ENCODE results near the gene SCGB1C2. TPM values are rescaled to one million over a fixed set of nuclear protein-coding genes. Genes with fewer than 3 reads are reported as not detected.
"Not testable (repeated sequence)": the region's sequence is repeated elsewhere in the genome, so short reads cannot be mapped to it uniquely, and the experiment has no call there.

The SCGB1C2 gene
- total and polyA plus RNA-seq, 7 donors = not detected

GRCh38 chr17:164303-165235, 27.2 kb downstream of the SCGB1C2 start:
- TF ChIP-seq EP300 (IDR thresholded peaks at IDR 0.05) = no peak
- no peak for TF ChIP-seq POLR2AphosphoS5 (IDR thresholded peaks at IDR 0.05)
- no peak for TF ChIP-seq POLR2A (IDR thresholded peaks at IDR 0.05)
- TF ChIP-seq, protein P1, sequence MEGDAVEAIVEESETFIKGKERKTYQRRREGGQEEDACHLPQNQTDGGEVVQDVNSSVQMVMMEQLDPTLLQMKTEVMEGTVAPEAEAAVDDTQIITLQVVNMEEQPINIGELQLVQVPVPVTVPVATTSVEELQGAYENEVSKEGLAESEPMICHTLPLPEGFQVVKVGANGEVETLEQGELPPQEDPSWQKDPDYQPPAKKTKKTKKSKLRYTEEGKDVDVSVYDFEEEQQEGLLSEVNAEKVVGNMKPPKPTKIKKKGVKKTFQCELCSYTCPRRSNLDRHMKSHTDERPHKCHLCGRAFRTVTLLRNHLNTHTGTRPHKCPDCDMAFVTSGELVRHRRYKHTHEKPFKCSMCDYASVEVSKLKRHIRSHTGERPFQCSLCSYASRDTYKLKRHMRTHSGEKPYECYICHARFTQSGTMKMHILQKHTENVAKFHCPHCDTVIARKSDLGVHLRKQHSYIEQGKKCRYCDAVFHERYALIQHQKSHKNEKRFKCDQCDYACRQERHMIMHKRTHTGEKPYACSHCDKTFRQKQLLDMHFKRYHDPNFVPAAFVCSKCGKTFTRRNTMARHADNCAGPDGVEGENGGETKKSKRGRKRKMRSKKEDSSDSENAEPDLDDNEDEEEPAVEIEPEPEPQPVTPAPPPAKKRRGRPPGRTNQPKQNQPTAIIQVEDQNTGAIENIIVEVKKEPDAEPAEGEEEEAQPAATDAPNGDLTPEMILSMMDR (IDR thresholded peaks at IDR 0.05) = peak in 3 of 4 experiments; percentile 21 to 44 (median 39)
- Histone ChIP-seq H3K9me3 (no peaks in the 10 kb centered on the region), H3K4me1 (no peaks in the 10 kb centered on the region), H3K36me3 (no peaks in the 10 kb centered on the region), H3K27ac (no peak overlapping the region), H3K27me3 (no peaks in the 10 kb centered on the region), H3K4me3 (no peak overlapping the region)
- intact Hi-C loops (cut with DNase I) = no loop called here
- no peak for DNase-seq
- WGBS, 2 donors = 76 to 77% methylated on average over 16 of the region's 16 CpGs

DNA sequence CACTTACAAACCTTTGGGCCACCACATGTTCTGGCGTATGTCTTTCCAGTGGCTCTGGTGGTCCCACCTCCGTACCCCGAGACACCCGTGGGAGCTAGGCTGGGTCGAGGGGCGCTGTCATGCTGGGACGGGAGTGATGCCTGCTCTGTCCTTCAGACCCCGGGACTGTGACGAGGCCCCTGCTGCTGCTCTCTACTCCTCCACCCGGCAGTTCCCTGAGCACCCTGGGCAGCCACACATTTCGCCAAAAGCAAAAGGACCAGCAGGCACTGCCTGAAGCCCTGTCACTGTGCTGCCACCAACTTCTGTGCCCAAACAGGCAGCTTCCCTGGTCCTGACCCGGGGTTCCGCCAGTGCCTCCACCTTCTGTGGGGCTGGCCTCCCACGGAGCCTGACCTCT, 28.6 kb downstream of the SCGB1C2 start:
- WGBS, 2 donors = 92 to 94% methylated on average over 14 of the region's 14 CpGs
- TF ChIP-seq POLR2A (IDR thresholded peaks at IDR 0.05) (no peak), POLR2AphosphoS5 (IDR thresholded peaks at IDR 0.05) (no peak), EP300 (IDR thresholded peaks at IDR 0.05) (no peak)
- TF ChIP-seq, protein P1 (IDR thresholded peaks at IDR 0.05) = no peak
- H3K36me3 ChIP-seq = no peaks in the 10 kb centered on the region
- no peak overlapping the region for H3K27ac ChIP-seq
- H3K27me3 ChIP-seq = no peaks in the 10 kb centered on the region
- no peak for DNase-seq
- intact Hi-C loops (cut with DNase I) = no loop called here
- H3K4me3 ChIP-seq = no peak overlapping the region
- H3K9me3 ChIP-seq = no peaks in the 10 kb centered on the region
- H3K4me1 ChIP-seq = no peaks in the 10 kb centered on the region

DNA sequence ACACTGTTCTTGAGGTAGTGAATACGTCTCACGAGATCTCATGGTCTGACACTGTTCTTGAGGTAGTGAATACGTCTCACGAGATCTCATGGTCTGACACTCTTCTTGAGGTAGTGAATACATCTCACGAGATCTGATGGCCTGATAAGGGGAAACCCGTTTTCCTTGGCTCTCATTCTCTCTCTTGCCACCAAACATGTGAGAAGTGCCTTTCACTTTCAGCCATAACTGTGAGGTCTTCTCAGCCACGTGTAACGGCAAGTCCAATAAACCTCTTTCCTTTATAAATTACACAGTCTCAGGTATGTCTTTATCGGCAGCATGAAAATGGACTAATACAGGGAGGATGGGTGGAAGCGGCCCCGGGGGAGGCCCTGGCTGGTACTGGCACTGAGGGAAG, 31.2 kb downstream of the SCGB1C2 start:
- H3K9me3 ChIP-seq; H3K27me3 ChIP-seq; H3K27ac ChIP-seq; H3K4me3 ChIP-seq; H3K4me1 ChIP-seq; DNase-seq; intact Hi-C loops (cut with DNase I); H3K36me3 ChIP-seq: not testable (repeated sequence)
- WGBS, 2 donors = 70 to 75% methylated on average over 9 of the region's 11 CpGs

DNA sequence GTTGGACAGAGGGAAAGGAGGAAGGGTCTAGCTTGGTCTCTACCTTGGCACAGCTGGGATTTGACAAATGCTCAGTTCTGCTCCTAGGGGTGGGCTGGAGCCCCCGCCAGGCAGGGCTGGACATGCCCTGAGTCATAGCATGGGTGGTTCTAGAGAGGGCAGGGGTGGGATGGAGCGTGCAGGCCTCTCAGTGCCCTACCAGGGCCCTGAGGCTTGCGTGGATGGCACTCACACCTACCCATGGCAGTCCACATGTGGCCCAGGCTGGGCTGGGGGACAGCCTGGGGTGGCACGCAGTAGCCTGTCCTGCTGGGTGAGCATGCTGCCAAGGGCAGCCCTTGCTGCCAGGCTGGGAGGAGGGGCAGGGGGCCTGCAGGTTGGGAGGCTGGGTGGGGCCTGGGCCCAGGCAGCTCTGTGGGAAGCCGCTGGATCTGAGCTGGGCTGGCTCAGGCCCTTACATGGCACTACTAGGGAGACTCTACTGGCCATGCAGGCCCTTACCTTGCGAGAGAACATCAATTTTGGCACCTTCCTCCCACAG, 32.8 kb downstream of the SCGB1C2 start:
- no peaks in the 10 kb centered on the region for H3K36me3 ChIP-seq
- WGBS, 2 donors = 91 to 93% methylated on average over 6 of the region's 6 CpGs
- no peak for TF ChIP-seq POLR2AphosphoS5 (IDR thresholded peaks at IDR 0.05)
- TF ChIP-seq, protein P1 (IDR thresholded peaks at IDR 0.05) = no peak
- TF ChIP-seq POLR2A (IDR thresholded peaks at IDR 0.05) = no peak
- TF ChIP-seq EP300 (IDR thresholded peaks at IDR 0.05) = no peak
- peaks cover 0 to 4% (median 0%) of the 10 kb centered on the region in 3 donors for H3K27me3 ChIP-seq
- H3K9me3 ChIP-seq = no peaks in the 10 kb centered on the region
- no peak overlapping the region for H3K27ac ChIP-seq
- no peak overlapping the region for H3K4me3 ChIP-seq
- no peaks in the 10 kb centered on the region for H3K4me1 ChIP-seq
- intact Hi-C loops (cut with DNase I) = no loop called here
- DNase-seq = no peak

- 91 to 96% methylated on average over 12 of the region's 13 CpGs for WGBS, 2 donors
- peaks cover 0 to 4% (median 0%) of the 10 kb centered on the region in 3 donors for H3K27me3 ChIP-seq
Measured at GRCh38 chr17:171871-172270, 34.5 kb downstream of the SCGB1C2 start.

More at GRCh38 chr17:171871-172270, 34.5 kb downstream of the SCGB1C2 start:
- intact Hi-C loops (cut with DNase I) = no loop called here
- Histone ChIP-seq H3K4me3 (no peak overlapping the region), H3K36me3 (no peaks in the 10 kb centered on the region), H3K4me1 (no peaks in the 10 kb centered on the region), H3K27ac (no peak overlapping the region), H3K9me3 (no peaks in the 10 kb centered on the region)
- DNase-seq = no peak
- TF ChIP-seq, protein P1 (IDR thresholded peaks at IDR 0.05) = no peak
